Measurements from ENCODE around the gene FLNC.

Gene FLNC

GRCh38 chr7:128863433-128863989 is 33.3 kb downstream of the FLNC start:
- no peak for DNase-seq (ENCODE audit: low read depth, low spot score)

DNA sequence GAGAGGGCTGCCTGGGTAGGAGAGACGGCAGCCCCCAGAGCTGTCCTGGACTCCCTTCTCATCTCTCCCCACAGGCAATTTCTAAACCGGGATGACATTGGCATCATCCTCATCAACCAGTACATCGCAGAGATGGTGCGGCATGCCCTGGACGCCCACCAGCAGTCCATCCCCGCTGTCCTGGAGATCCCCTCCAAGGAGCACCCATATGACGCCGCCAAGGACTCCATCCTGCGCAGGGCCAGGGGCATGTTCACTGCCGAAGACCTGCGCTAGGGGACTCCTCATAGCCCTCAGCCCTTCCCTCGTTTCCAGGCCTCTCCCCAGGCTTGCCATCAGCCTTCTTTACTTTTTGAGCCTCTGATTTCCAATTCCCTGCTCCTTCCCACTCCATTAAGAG is 35.1 kb downstream of the FLNC start:
- DNase-seq (ENCODE audit: low read depth, low spot score) = no peak

DNA sequence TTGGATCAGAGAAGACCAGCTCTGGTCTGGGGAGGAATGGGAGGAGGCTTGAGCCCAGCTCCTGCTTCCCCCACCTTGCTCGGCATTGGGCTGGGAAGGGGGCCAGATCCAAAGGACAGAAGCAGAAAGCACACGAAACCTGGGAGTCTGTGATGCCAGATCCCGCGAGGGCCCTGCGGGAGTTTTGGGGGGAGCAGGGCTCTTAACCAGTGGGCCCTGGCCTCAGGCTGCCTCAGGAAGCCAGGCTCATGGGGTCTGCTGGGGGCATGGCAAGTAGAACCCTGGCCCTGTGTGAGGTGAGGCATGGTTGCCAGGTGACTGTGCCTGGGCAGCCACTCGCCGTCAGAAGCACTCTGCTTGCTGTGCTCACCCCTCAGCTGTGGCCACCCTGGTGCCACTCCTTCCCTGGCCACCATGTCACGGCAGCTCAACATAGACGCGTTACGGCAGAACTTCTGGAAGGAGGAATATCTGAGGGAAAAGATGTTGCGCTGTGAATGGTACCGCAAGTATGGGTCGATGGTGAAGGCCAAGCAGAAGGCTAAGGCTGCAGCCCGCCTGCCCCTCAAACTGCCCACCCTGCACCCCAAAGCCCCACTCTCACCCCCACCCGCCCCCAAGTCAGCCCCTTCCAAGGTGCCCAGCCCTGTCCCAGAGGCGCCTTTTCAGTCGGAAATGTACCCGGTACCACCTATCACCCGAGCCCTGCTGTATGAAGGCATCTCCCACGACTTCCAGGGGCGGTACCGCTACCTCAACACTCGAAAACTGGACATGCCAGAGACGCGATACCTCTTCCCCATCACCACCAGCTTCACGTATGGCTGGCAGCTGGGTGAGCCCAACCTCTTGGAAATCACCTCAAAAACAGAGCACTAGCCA is 36.0 kb downstream of the FLNC start:
- no peak for DNase-seq (ENCODE audit: low read depth, low spot score)

GRCh38 chr7:128867241-128867640 is 37.0 kb downstream of the FLNC start:
- no peak for DNase-seq (ENCODE audit: low read depth, low spot score)

GRCh38 chr7:128867842-128868623 is 37.8 kb downstream of the FLNC start:
- no peak for DNase-seq (ENCODE audit: low read depth, low spot score)

- no peak for DNase-seq (ENCODE audit: low read depth, low spot score)
Observed at GRCh38 chr7:128868624-128869137, 38.5 kb downstream of the FLNC start.

- DNase-seq (ENCODE audit: low read depth, low spot score) = no peak
Observed at GRCh38 chr7:128869138-128869943, 39.1 kb downstream of the FLNC start.

DNA sequence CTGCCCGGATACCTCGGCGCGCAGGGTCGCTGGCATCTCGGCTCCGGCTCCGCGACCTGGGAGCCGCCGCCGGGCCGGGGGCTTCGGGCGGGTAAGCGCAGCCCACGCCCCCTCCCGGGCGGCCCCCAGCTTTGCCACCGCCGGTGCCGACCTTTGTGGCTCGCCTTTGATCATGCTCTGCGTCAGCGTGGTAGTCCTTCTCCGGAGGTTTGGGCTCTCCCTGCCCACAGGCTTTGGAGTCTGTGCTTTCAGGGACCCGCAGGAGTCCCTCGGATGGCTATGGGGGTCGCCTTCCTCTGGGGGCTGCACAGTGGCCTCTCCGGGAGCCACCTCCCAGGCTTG is 39.7 kb downstream of the FLNC start:
- DNase-seq (ENCODE audit: low read depth, low spot score) = no peak

DNA sequence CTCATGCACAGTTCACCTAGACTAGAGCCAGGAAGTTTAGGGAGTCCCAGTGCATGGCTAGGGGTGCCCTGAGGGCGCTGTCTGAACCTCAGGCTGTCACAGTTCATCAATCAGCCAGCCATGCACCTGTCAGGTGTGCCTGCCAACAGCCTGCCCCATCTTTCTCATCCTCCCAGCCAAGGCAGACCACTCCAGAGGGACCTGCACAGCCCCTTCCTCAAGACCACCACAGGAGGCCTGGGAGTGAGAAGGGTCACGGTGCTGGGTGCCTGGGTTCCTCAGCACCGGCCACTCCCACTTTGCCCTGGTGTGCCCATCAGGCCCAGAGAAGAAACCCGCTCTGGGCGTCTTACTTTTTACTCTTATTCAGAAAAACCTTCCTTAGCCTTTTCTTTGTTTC is 40.8 kb downstream of the FLNC start:
- no peak for DNase-seq (ENCODE audit: low read depth, low spot score)

GRCh38 chr7:128872394-128872824 is 42.2 kb downstream of the FLNC start:
- DNase-seq (ENCODE audit: low read depth, low spot score) = no peak

DNA sequence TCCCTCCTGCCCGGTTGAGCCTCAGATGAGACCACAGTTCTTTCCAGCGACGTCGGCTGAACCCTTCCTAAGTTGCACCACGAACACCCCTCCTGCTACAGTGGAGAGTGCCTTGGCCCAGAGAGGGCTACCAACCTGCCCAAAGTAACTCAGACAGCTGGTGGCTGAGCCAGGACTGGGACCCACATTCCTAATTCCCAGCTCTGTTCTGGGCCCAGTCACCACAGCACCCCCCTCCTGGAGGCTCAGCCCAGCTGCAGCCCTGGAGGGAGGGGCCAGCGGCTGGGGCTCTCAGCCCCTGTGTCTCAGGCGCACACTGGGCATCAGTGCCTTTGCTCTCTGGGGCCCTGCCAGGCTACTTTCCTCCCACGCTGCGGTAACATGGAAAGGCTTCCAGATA is 43.0 kb downstream of the FLNC start:
- no peak for DNase-seq (ENCODE audit: low read depth, low spot score)

DNA sequence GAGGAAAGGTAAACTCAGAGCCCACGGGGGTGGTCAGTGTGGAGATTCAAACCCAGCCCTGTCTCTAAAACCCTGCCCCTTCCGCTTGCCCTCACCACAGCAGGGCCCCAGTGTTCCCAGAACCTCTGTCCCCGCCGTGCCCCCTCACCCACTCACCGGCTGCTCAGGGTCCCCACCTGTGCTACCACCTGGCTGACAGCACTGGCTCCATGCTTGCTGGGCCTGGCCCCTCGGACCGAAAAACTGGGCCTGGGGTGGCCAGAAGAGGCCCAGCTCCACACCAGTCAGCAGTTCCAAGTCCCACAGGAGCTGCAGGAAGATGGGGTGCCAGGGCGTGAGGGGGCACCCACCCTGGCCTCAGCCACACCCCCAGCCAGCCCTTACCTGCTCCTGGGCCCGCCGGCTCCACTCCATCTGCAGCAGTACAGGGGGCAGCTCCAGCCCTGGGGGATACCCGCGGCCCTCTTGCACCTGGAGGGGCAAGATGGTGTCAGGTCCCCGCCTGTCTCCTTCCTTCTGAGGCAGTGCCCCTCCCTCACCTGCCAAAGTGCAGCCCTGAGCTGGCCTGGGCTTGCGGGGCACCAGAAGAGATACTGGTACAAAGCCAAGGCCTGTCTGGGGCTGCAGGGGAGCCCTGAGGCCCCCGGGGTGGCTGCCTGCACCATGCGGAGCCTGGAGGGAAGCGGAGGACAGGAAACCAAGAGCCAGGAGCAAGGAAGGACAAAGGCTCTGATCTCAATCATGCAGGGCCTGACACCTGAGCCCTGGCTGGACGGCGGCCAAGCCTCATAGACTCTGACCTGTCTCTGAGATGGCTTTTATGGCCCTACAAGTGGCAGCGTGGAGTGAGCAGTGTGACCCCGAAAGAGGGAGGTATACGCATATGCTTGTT is 44.2 kb downstream of the FLNC start:
- DNase-seq (ENCODE audit: low read depth, low spot score) = no peak

GRCh38 chr7:128875523-128875948 is 45.3 kb downstream of the FLNC start:
- DNase-seq (ENCODE audit: low read depth, low spot score) = no peak

GRCh38 chr7:128876127-128876526 is 45.9 kb downstream of the FLNC start:
- DNase-seq (ENCODE audit: low read depth, low spot score) = no peak

GRCh38 chr7:128876586-128876977 is 46.4 kb downstream of the FLNC start:
- no peak for DNase-seq (ENCODE audit: low read depth, low spot score)

- no peak for DNase-seq (ENCODE audit: low read depth, low spot score)
Observed at GRCh38 chr7:128876978-128877755, 47.0 kb downstream of the FLNC start.

DNA sequence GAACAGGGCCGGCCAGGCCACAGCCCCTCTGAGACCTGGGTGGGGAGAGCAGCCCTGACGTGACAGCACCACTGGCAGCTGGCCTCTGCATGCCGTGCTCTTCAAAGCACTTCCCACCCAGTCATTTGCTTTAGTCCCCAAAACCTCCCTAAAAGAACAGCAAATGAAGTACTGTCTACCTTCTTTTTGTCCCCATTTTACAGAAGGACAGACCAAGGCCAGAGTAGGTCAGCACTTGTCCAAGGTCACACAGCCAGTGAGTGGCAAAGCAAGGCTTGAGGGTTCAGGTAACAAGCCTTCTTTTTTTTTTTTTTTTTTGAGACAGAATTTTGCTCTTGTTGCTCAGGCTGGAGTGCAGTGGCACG is 47.5 kb downstream of the FLNC start:
- no peak for DNase-seq (ENCODE audit: low read depth, low spot score)

DNA sequence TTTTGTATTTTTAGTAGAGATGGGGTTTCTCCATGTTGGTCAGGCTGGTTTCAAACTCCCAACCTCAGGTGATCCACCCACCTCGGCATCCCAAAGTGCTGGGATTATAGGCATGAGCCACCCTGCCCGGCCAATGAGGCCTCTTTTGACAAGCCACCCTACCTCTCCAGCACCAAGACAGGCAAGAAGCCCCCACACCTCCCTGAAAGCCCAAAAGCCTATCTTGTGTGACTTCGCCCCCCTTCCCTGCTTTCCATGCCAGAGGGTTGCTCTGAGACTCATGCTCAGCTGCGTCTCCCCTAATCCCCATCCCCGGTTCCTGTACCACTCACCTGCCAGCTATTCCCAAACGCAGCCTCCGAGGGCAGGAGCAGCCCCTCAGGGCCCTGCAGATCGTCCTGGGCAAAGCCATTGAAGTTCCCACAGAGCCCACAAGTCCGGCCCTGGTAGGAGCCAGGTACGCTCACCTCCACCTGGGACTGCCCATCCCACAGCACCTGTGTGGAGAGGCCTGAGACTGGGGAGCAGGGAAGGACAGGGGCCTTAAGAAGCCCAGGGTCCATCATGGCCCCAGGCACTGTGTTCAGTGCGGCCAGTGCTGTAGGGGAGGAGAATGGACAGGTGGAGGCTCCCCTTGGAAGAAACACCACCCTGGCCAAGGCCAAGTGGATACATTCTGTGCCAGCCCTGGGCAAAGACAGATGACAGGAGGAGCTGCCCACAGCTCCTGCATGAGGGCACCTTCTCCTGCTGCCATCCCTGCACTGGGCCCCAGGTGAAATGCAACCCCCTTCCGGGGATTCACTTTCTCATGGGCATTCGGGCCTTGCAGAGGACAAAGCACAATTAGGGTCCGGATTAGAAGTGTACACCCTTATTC is 48.3 kb downstream of the FLNC start:
- no peak for DNase-seq (ENCODE audit: low read depth, low spot score)

- DNase-seq (ENCODE audit: low read depth, low spot score) = no peak
Observed at GRCh38 chr7:128879461-128879938, 49.3 kb downstream of the FLNC start.

Data from iPS DF 19.7 (cell line).